Measurements from ENCODE around the gene RANBP10.

- TF ChIP-seq CTCF (conservative IDR thresholded peaks at IDR 0.05) (no peak), ZFX (IDR thresholded peaks at IDR 0.05) (no peak)
These were observed 56.8 kb downstream of the RANBP10 start for GRCh38 chr16:67749436-67750078.
